ENCODE data around the gene POSTN.
"Not testable (repeated sequence)": the region's sequence is repeated elsewhere in the genome, so short reads cannot be mapped to it uniquely, and the experiment has no call there.

Gene POSTN

DNA sequence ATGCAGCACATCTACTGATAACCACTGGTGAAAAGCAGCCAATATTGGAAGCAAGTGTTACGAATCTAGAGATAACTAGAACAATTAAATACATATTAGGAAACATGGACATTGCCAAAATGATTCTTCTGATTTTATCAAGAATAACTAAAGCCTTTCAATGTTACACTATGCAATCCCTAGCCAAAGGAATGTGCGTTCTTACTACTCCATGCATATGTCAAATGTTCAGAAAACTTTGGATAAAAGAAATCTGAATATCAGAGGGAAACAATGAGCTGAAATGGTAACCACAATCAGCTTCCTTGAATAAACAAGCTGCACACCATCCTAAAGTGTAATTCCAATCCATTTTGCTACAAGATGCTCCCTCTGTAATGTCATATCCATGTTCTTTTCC lies 951 bp upstream of the POSTN start:
- FAIRE-seq (no peak), DNase-seq (ENCODE audit: insufficient read length, low spot score) (no peak)

DNA sequence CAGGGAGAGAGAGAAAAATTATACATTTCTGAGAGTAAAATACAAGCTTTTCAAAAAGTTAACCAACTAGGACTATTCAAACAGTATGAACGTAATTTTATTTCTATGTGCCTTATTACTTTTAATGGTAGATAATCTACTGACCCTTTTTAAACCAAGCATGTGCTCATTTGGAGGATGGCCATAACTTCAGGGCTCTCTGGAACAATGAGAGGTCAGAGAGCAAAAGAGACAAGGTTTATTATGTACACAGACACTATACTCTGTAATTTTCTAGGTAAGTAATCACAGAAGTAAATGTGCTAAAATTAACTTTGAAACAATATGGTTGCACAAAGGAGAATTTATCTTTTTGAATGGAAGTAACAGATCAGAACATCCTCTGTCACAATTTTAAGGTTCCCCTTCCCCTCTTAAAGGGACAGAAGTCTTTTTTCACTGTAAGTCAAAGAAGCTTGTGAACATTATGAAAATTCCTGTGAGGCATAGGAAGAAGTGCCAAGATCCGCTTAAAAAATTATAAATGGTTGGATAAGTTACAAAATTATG lies 1.0 kb downstream of the POSTN start:
- no peak for DNase-seq (ENCODE audit: insufficient read length, low spot score)
- no peak for FAIRE-seq

DNA sequence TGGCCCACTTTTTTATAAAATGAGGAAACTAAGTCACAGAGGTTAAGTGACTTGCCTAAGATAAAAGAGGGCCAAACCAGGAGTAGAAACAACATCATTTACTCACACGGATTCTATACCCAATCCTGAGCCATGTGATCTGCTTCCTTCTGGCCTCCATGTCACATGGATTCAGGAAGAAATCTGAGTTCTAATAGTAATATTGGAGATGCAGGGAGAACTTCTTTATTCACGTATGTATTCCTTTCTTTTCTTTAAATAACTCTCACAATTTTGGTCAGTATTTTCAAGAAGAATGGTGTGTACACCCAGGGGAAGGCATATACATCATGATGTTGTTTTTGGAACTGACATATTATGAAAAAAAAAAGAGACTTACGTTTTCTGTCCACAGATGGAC lies 1.8 kb downstream of the POSTN start:
- FAIRE-seq = no peak
- DNase-seq (ENCODE audit: insufficient read length, low spot score) = no peak

DNA sequence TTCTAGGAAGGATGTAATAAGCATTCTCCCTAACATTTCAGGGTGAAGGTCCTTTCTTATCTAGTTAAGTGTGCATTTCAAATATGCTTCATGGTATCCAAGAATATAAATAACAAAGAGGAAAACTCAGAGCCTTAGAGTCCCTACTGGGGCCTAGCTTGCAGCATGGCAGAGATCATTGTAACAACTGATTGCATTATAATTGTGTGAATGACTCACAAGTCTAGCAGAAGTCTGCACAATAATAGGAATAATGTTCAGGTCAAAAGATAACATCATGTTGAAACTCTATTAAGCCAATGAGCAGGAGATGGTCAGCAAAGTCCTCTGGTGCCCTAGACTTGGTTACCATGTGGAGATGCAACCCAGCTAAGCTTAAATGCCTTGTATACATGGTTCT lies 3.4 kb downstream of the POSTN start:
- FAIRE-seq (no peak), DNase-seq (ENCODE audit: insufficient read length, low spot score) (no peak)

DNA sequence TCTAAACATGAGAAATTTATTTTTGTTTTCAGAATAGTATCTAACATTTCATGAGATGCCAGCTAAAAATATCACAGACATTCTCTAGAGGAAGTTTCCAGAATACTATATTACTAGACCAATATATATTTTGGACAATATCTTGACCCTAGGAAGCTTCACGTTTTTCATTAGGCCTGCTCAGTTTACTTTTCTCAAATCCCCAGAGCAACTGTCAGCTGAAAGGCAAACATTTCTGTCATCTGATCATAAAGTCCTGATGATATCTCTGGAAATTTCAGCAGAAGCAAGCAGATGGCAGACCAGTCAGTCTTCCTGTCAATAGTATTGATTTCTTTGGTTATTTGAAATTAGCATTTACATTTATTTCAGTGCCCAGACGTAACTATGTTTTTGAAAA lies 4.0 kb downstream of the POSTN start:
- FAIRE-seq (no peak), DNase-seq (ENCODE audit: insufficient read length, low spot score) (no peak)

DNA sequence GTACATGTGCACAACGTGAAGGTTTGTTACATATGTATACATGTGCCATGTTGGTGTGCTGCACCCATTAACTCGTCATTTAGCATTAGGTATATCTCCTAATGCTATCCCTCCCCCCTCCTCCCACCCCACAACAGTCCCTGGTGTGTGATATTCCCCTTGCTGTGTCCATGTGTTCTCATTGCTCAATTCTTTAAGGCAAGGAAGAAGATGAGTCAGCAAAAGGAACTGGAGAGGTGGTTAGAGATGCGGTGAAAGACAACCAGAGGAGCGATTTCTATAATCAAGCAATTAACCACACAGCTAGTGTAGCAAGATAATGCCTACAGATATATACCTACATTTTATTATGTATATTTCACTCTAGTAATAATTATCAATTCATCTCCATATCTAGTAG lies 9.2 kb downstream of the POSTN start:
- not testable (repeated sequence) for FAIRE-seq; DNase-seq (ENCODE audit: insufficient read length, low spot score)

DNA sequence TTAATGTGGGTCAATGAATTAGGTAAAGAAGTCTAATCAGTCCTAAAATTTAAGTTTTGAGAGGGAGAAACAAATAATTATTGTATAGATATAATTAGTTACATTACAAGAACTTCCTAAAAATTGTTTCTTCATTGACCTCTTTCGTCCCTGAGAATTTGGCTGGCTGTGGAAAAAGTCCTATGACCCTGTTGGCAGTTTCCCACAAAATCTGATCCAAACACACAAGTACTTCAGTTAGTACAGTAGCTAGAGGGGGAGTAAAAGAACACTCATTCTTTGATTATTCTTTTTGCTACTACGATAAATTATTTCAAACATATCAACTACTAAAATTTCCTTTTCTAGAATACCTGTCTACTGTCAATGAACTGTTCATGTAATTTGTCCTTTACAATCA lies 11.3 kb downstream of the POSTN start:
- no peak for FAIRE-seq
- no peak for DNase-seq (ENCODE audit: insufficient read length, low spot score)

DNA sequence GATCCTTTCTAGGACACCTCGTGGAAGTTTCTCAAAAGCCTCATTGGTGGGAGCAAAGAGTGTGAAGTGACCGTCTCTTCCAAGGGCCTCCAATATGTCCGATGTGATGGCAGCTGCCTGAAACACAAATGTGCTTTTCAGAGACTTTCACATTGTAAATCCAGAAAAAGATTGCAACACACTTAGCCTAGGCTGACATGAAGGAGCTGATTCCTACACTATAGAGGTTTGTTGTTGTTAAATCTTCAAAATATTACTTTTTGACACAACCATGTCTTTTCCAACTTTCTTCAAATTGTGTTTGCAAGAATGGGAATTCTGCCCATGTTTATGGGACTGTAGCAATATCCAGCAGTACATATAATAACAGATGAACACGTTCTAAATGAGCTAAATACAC lies 12.4 kb downstream of the POSTN start:
- FAIRE-seq (no peak), DNase-seq (ENCODE audit: insufficient read length, low spot score) (no peak)

DNA sequence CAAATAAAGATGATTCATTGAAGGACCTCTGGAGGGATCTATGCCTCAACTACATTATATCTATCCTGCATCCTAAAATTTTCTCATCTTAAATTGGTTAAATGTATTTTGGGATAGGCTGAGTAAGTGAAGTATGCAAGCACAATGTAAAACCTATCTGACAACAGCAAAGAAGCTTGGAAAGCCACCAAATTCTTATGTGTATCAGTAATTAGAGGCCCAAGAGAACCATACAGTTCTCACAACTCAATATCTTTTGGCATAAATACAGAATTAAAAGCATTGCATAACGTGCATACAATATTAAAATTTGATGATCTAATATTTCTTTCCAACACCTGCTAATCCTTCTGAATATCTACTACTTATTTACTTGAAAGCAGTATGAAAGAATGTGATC lies 13.0 kb downstream of the POSTN start:
- DNase-seq (ENCODE audit: insufficient read length, low spot score) (no peak), FAIRE-seq (no peak)

DNA sequence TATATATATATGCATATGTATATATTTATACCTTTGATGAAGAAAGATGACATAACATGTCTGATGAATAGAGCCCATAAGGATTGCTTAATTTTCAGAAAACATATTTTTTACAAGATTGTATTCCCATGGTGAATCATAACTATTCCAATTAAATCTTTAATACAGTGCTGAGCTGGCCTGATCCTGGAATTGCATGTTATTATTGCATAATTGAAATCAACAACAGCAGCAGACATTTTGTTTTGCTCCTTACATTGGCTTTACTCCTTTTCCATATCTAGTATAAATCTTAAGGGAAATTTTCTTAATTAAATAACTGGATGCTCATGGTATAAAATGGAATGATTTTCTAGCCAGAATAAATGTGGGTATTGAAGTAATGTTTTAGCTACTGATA lies 22.0 kb downstream of the POSTN start:
- FAIRE-seq (no peak), DNase-seq (ENCODE audit: insufficient read length, low spot score) (no peak)

DNA sequence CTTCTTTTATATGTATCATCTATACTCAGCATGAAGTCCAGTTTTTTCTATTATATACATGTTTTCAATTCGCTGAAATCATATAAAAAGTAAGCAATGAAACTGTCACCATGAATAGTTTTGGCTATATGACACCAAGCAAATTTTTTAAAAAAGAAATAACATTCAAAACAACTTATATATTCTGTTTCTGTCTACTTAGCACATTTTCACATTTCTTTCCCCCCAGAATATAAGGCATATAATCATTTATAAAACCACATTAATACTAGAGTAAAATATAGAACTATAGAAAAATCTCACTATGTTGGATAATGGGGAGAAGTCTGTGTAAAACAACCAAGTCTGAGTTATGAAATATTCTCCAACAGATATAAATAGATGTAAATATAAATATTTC lies 33.1 kb downstream of the POSTN start:
- FAIRE-seq = no peak

DNA sequence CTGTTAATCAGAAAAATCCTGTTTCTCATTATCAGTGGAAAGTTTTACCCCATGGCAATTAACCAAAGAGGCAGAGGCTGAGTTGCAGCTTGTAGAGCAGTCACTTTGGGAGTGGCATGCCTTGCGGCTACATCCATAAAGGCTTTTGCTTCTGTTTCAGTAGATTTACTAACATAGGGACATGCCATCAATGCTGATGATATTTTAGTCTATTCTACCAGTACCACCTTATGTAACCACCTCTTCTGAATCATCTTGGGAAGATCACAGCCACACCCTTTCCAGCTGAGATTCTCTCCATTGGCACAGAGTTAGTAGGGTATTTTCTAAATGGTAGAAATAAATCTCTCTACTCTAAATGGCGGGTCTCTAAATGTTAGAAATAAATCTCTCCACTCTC lies 37.5 kb downstream of the POSTN start:
- FAIRE-seq (no peak), DNase-seq (ENCODE audit: insufficient read length, low spot score) (no peak)

More for the DNA sequence above, 33.1 kb downstream of the POSTN start:
- DNase-seq (ENCODE audit: insufficient read length, low spot score) = no peak

DNA sequence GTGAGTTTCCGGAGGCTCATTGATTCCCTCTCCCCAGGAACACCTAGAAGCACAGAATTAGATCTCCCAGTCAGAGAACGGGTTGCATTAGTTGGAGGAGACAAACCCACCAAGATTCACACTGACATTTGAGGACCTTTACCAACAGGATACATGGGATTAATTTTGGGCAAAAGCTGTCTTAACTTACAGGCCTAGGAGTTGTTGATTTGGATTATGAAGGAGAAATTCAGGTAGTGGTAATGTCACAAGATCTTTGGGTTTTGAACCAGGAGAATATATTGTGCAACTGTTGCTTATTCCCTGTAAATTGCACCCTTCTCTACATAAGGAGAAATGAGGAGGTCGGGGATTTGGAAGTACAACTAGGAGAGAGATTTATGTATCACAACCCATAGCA lies 38.0 kb downstream of the POSTN start:
- DNase-seq (ENCODE audit: insufficient read length, low spot score) (no peak), FAIRE-seq (no peak)

DNA sequence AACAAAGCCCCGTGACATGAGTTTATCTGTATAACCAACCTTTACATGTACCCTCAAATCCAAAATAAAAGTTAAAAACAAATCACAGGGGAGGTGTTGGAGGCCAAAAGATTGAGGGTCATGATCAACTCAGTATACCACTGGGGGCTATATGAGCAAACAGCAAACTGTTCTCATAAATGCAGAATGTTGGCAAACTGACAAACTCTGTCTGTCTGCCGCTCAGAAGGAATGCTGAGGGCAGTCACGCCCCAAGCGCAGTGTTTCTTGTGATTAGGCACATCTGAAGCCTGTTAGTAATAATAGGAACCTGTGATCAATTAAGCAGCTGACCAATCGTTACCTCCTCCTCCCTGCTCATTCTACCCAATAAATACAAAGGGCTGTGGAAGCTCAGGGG lies 39.8 kb downstream of the POSTN start:
- not testable (repeated sequence) for FAIRE-seq; DNase-seq (ENCODE audit: insufficient read length, low spot score)

DNA sequence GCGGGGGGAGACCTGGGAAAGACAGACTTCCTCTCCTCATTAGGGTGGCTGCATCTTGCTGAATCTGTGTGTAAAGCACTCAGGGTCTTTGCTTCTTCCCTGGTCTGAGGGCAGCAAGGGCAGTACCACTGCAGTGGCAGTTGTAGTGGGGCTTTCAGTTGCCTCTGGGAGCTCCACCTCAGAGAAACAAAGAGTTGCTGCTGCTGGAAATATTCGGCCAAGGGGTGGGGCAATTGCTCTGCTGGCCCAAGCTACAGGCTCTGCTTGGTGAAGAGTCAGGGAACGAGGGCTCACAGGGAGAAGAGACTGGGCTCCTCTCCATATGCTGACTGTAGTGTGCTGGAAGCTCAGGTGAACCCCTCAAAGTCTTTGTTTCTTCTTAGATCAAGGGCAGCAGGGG lies 52.5 kb downstream of the POSTN start:
- FAIRE-seq (no peak), DNase-seq (ENCODE audit: insufficient read length, low spot score) (no peak)

DNA sequence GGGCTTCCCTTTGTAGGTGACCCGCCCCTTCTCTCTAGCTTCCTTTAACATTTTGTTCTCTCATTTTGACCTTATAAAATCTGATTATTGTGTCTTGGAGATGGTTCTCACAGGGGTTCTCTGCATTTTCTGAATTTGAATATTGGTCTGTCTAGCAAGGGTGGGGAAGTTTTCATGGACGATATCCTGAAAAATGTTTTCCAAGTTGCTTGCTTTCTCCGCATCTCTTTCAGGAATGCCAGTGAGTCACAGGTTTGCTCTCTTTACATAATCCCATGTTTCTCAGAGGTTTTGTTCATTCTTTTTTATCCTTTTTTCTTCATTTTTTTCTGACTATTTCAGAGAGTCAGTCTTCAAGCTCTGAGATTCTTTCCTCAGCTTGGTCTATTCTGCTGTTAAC lies 53.6 kb downstream of the POSTN start:
- FAIRE-seq = no peak
- DNase-seq (ENCODE audit: insufficient read length, low spot score) = no peak

DNA sequence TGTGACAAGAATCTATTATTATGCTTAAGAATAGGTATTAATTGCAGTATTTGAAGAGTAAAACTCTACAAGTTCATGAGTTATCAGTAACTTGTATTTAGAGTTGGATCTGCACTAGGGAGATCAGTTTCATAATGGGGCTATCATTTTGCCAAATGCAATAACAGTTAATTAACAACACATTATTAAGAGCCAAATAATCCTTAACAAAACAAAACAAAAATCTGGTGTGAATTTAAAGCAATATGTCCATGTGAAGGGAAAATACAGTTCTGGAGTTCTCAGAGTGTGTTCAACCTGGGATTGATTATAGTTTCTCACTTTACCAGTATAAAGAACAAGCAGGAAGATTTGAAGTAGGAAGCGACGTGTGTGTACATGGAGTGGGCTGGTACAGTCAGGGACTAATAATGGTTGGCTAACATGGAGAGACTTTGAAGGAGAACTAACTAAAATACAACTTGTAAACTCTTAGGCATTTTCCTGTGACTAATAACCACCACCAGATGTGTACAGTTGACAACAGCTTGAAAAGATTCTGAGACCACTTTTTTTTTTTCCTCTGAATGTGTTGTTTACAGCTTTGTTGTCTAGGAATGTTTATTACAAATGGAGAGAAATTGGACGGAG lies 58.5 kb downstream of the POSTN start:
- no peak for FAIRE-seq

DNA sequence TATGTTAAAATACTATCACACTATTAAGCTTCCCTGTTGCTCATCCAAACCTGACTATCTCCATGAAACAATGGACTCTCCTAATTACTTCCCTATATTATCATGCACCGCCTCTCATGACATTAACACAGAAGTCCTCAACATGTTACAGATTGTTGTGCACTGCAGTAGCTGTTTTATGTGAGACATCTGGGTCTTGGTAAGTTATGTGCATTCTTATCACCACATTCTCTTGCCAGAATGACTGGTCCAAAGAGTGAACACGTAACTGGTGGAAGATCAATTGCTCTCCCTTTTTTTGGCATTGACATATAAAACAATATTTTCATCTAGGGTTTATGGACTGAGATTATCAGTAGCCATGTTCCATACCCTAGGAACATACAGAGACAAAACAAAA lies 59.4 kb downstream of the POSTN start:
- DNase-seq (ENCODE audit: insufficient read length, low spot score) (no peak), FAIRE-seq (no peak)

More for the DNA sequence above, 58.5 kb downstream of the POSTN start:
- no peak for DNase-seq (ENCODE audit: insufficient read length, low spot score)

DNA sequence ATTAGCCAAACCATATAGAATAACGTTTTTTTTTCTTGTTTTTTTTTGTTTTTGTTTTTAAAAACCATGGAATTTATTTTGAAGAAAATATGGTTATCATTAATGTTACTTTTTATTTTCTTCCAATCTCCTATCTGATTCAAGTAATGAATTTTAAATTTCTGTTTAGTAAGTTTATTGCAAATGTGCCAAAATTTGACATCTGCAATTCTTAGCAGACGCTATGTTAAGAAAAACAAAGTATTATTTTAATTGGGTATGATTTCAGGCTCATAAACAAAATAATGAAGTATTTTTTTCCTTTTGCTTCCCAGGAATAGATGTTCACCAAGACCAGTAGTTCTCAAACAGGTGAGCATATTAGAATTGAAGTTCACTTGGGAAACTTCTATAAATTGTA lies 63.1 kb downstream of the POSTN start:
- DNase-seq (ENCODE audit: insufficient read length, low spot score) (no peak), FAIRE-seq (no peak)

DNA sequence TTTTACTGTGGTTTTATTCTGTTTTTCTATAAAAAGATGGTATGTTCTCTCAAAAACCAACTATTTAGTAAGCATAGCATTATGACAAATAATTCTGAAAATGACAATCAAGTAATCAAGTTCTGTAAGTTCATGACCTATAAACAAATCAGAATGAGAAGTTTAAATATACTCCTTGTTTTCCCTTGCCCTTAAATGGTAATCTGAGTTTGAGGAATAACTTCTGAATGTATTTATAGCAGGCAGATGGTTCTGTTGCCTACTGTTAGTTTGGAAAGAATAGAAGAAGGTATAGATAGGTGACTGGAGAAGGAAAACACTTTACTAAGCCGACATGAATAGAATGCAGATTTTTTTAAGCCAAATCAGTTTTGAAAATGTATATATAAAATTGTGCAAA lies 63.9 kb downstream of the POSTN start:
- FAIRE-seq (no peak), DNase-seq (ENCODE audit: insufficient read length, low spot score) (no peak)

DNA sequence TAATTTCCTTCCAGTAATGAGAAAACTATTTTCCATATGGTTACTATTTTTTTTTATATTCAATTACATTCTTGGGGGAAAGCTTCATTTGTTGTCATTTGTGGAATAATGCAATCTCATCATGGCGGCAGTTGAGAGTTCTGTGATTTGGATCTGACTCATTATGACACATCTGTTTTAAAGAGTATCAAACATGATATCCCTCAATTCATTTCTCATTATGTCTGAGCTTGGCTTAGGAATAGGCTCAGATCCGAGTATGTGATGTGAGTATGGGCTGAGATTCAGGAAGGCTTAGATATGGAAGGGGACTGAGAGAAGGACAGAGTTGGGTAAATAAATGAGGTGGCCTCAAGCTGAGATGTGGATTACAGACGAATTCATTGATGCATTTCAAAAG lies 64.4 kb downstream of the POSTN start:
- FAIRE-seq (no peak), DNase-seq (ENCODE audit: insufficient read length, low spot score) (no peak)

DNA sequence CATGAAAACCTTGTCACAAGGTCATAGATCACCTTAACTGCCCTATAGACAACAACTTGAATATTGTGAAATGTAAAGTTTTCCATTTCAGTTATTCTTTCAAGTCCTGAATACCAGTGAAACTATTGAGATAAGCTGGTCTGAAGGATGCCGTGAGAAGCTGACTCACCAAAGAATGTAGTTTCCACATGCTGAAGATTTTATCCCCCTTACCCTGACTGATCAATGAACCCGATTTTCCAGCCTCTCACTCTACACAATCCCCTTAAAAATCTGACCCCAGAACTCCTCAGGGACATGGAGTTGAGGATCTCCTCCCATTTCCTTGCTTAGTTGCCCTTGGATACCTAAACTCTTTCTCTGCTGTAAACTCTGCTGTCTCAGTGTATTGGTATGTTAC lies 67.5 kb downstream of the POSTN start:
- FAIRE-seq (no peak), DNase-seq (ENCODE audit: insufficient read length, low spot score) (no peak)

DNA sequence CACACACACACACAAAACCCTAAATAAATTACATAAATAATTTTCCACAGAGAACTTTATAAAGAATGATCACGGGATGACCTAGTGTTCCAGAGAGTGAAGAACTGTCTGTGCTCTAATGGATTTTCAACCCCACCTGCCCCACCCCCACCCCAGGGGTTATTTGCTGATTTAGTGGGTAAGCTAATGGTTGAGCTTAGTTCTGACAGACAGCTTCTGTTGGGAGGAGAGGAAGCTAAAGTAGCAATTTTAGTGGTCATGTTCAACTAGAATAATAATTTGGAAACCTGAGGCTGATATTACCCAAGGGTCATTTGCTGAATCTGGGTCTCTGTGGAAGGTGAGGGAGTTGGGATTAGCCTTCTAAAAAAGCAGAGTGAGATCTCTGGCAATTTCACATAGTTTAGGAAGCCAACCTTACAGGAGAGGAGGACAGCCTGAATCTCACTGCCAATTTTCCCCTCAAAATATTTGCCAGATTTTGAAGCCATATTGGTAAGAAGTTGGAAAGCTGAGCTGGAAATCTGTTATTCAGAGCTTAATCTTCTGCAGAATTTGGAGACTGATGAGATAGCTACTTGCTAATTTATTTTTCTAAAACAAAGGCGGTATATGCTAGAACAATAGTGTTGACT lies 68.7 kb downstream of the POSTN start:
- no peak for DNase-seq (ENCODE audit: insufficient read length, low spot score)

More for the DNA sequence above, 68.7 kb downstream of the POSTN start:
- no peak for FAIRE-seq
